GM19193 (cell line): Measurements from ENCODE around the gene ENTPD6.

Experiments used
- POLR2A ChIP-seq: IDR thresholded peaks from 4 replicates; pipeline ENCODE4 v1.6.1; 2011; ENCODE audit not compliant: insufficient read depth, insufficient read length; ENCODE audit errors: extremely low read depth

ENTPD6 gene

DNA sequence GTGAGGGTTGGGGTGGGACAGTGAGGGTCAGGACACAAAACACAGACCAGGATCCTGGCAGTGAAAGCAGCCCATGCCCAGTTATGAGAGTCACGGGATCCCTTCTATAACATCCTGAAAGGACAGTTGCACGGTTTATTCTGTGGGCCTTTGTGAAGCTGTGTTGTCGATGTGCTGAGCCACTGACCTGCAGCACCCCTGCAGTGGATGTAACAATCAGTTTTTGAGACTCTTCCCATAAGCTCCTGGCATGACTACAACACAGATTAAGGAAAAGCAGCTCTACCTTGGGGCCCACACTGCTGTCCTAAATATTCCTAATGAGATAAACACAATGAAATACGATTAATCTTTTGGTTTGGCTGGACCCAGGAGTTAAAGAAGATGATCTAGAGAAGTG, 56.0 kb downstream of the ENTPD6 start:
- TF ChIP-seq POLR2A, result no peak

DNA sequence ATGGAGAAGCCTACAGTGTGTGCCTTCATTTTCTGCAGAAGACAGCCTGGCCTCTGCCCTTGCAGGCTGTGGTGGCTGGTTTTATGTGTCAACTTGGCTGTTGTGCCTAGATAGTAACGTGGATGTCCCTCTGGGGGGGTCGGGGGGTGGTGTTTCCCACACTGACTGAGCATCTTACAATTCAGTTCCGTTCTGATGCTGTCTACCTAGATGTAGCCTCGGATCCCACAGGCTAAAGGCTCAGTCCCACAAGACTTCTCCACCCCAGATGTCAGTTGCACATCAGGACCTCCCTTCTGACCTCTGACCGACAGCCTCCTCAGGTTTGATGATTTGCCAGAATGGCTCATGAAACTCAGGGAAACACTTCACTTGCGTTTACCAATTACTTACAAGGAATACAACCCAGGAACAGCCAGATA, 56.7 kb downstream of the ENTPD6 start:
- TF ChIP-seq POLR2A, result no peak

DNA sequence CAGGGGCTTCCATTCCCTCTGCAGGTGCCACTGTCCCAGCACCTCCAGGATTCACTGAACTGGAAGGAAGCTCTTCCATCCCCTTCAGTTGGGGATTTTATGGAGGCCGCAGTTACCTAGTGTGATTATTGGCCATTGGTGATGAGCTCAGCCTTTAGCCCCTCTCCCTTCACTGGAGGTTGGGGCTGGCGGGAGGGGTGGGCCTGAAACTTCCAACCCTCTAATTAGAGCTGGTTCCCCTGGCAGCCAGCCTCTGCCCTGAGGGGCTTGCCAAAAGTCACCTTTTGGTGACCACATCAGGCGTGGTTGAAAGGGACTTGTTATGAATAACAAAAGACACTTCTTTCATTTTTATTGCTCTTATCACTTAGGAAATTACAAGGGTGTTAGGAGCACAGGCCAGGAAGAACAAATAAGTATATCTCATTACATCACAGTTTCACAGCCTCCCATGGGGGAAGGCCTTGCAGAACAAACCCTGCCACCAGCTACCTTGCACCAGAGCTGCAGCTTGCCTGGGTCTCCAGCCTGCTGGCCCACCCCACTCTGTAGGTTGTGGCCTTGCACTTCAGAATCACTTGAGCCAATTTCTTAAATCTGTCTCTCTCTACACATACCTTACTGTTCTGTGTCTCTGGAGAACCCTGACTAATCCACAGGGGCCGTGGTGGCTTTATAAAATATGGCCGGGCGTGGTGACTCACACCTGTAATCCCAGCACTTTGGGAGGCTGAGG, 57.3 kb downstream of the ENTPD6 start:
- TF ChIP-seq POLR2A, result no peak

DNA sequence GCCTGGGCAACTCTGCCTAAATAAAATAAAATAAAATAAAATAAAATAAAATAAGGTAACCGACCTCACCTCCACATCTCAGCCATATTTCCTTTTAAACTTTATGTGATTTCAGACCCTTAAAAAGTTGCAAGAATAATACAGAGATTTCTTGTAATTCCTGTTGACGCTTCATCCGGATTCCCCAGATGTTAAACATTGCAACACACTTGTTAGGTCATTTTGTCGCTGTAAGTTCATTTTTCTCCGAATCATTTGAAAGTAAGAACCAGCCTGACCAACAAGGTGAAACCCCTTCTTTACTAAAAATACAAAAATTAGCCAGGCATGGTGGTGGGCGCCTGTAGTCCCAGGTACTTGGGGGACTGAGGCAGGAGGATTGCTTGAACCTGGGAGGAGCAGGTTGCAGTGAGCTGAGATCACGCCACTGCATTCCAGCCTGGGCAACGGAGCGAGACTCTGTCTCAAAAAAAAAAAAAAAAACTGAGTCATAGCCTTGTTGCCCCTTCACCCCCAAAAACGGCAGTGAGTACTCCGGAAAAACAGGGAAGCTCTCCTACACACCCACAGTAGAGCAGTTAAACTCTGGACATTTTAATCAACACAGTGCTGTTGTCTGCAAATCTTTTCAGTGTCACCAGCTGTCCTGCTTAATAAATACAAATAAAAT, 58.2 kb downstream of the ENTPD6 start:
- TF ChIP-seq POLR2A, result no peak

DNA sequence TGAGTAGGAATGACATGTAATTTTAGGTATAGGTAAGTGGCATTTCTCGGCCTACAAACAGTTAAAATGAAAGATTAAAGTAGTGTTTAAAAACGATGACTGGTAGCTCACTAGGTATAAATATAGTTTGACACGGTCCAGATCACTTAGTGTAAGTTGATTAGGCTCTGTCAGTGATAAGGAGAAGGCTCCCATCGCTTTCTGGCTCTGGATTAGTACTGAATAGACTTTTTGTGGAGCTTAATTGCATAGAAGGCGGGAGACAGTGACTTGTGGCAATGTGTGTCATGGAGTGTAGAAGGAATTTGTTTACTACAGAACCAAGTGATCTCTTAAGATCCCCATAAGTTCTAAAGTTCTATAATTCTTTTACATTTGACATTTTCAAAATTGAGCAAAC, 59.1 kb downstream of the ENTPD6 start:
- TF ChIP-seq POLR2A, result no peak

DNA sequence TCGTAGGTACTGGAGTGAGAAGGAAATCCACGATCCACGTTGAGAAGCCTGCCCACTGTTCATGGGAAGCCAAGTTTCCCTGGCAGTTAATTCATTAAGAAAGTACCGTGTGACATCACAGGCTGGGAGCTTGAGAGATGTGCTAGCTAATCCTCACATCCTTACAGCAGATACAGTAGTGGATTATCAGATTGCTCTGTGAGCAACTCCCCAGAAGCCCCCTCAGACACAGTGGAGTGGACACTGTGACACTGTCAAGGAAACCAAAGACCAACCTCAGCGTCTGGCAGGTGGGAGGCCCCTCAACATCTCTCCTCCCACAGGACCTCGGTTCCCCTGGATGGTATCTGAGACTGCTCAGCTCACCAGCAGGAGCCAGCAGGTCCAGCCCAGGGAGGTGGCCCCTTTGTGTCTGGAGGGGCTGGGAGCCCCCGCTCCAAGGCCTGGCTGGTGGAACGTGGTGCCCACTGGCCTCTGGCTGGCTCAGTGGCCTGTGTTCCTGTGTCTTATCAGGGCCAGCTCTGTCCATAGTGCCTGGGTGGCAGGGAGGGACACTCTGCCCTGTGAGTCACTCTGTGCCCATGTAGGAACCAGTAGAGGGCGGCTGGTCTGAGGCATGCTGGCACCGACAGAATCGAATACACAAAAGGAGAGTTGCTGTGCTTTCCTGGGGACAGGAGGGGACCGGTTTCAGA, 59.6 kb downstream of the ENTPD6 start:
- TF ChIP-seq POLR2A, result no peak

DNA sequence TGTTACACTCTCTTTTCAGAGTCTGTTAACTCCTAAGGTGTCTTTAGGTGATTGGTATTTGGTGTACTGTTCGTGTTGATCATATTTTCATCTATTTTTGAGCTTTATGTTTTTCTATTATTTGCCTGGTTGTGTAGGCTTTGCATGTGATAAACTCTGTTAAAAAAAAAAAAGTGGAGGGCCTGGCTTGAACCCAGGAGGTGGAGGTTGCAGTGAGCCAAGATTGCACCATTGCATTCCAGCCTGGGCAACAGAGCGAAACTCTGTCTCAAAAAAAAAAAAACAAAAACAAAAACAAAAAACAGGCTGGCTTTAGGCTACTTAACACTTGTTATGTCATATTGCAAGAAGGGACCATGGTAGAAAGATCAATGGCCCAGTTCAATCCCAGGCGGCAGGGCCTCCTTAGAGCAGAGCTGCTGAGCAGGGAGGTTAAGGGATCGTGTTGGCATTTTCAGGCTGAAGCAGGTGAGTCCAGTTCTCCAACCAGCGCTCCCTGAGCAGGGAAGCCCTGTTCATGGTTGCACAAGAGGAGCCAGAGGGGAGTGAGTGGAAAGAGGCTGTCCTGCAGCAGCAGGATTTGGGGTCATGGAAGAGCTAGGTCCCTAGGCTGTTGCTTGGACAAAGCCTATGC, 60.8 kb downstream of the ENTPD6 start:
- TF ChIP-seq POLR2A, result no peak

DNA sequence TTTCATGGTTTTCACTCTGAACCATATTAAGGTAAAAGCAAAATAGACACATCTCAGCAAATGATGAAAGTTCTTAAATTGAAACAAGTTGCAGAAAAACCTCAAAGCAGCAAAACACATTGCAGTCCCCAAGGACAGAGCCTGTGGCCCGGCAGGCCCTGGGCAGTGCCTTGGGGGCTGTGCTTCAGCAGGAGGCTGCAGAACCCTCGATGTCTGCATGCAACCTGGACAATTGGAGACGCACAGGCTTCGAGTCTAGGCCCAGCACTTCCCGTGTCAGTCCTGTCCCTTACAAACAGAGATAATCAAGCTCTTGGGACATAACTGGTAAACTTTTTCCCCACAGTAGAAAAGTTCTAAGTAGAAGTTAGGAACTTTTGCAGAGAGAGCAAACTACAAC, 61.6 kb downstream of the ENTPD6 start:
- TF ChIP-seq POLR2A, result no peak

DNA sequence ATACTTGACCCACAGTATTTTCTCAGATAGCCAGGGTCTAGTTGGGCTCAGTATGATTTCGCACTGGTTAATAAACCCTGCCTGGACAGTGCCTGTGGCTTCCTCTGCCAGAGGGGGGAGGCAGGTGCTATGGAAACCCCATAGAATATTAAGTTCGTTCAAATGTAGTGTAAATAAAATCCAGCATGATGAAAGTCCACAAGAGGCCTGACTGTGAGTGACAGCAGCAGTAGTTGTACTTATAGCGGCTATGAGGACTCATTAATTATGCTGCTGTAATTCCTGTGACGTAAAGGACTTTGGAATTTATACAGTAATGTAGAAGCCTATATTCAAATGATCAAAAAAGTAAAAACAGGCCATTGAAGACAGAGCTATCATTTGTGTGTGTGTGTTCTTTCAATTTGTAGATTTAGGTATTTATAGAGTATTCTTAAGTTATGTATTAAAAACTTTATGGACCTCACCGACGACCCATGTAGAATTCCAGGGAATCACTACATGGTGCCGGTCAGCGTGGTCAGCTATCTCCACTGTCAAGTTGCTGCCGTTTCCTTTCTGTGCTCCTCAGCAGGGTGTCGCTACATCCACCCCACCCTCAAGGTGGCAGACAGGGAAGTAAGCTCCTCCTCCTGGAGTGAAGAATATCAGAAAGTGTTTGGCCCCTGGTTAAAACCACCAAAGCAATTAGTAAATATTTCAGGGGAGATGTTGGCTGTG, 62.4 kb downstream of the ENTPD6 start:
- TF ChIP-seq POLR2A, result no peak

DNA sequence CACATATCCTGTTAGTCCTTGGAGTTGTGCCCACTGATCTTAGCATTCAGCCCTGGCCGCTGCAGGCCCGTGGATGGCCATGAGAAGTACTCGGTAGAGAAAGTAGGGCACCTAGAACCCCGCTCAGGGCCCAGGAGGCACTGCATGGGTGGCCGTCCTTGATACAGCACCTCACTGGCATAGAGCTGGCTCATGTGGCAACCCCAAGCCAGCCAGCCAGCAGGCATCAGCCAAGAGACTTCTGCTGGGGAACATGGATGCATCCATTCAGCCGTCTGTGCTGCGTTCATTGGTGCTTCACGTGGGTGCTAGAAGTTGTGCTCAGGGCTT, 62.9 kb downstream of the ENTPD6 start:
- no peak for TF ChIP-seq POLR2A

DNA sequence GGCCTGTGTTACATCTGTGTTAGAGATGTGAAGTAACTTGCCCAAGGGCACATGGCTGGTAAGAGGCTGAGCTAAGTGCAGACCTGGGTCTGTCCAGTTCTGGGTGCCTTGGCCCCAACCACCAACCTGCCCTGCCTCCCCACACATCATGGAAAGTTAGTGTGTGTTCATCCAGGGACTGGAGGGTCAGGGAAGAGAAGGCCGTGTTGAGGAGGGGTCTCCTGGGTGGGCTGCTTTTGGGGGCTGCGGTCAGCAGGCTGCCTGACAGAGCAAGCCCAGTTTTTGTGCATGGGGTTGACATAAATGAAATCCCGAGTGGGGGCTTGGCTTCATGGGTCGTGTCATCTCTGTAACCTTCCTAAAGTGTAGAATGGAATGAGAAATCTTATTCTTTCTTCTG, 63.3 kb downstream of the ENTPD6 start:
- no peak for TF ChIP-seq POLR2A

DNA sequence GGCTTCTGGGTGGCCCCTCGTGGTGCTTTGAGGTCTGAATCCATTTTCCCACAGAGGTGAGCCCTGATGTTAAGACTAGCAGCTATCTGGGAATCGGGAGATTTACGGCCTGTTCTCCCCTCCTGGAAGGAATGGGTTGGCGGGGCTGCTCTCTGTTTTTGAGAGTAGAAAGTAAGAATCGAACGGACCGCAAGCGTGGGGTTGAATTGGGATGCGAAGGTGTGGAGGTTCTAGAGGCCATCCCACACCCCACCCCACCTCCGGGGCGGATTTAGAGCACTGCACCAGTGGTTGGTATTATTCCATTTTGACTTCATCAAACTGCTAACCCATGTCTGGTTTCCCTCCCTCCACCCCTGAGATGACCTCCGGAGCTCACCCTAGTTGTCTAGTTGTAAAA, 63.8 kb downstream of the ENTPD6 start:
- TF ChIP-seq POLR2A, result no peak

DNA sequence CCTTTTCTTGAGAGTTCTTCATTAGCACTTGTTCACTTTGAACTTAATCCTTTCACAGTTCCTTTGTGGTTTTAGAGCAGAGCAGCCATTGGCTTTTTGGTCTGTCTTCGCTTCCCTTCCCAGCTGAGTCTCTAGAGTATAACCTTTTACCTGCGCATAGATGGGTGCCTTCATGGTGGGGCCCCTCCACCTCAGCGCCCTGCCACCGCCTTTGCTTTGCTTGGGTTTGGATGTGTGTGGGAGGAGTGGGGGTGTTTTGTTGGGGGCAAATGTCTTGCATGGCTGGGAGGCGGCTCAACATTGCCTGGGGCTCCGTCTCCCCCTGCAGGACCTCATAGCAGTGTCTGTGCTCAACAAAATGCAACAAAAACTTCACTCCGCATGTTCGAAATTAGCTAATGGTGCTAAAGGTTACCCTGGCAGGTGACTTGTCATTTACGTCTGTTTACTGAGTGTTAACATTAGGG, 64.3 kb downstream of the ENTPD6 start:
- TF ChIP-seq POLR2A, result no peak

DNA sequence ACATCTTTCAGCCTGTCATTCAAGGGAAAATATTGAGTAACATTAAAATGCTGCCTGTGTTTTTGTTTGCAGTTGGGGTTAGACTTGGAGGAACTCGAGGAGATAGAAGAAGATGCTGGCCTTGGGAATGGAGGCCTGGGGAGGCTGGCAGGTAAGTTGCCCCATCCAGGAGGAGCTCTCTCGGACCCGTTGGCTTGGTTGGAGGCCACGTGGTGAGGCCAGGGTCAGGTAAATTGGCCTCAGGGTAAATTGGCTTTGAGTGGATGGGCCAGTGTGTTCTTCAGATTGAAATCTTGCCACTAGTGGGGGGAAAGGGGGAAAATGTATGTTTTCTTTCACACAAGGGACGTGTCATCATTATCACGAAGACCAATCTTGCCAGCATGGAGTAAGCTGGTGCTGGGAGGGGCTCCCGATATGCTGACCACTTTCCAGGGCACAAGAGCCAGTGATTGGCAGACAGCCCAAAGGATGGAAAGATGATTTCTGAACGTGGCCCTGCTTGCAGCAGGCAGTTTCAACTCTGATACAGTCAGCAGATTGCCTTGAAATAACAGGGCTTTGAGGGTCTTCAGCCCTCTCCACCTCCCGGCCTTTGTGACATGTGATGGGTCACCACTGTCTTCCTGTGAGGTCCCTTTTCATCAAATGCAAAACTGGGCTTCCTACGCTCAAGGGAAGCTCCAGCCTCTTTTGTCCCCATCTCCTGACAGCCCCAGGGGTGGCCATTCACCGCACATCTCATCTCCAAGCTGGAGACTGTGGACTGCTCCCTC, 73.7 kb downstream of the ENTPD6 start:
- TF ChIP-seq POLR2A, result no peak
